GM11168 (cell line): ENCODE data around the gene MLLT11.

Source experiments
- in situ Hi-C: fragments of 300-500 bp; cut with MboI; formaldehyde crosslinking; loops from one replicate; pipeline ENCODE4 v1.12.0; 2022; ENCODE audit warnings: low sequenced_read_pairs; ENCODE audit not compliant: unreplicated experiment

The MLLT11 gene, protein sequence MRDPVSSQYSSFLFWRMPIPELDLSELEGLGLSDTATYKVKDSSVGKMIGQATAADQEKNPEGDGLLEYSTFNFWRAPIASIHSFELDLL

DNA sequence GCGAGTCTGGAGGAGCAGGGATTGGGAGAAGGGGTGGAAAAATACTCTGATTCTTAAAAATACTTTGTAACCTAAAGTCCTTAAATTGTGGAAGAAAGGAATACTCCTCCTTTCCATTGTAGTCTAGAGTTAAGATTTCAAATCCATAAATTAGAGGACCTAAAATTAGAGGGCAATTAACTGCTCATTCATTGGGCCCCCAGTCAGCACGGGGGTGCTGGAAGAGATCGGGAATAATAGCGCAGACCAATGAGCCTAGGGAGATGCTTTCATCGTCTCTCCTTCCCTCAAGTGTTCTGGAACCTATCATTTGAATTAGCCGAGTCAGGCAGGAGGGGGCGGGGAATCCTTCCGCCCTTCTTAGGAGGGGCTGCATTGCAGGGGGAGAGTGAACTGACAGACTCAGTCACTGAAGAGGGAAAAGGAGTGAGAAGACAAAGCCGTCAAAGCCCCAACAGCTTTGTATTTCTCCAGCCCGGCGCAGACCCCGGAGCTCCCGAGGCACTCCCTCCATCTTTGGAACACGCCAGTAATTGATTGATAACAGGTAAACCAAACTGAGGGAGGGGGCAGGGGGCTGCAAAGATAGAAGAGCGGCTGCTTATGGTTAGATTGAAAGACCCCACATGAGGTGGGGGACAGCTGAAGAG lies at the start of gene MLLT11:
TSS of gene MLLT11 (plus strand) at position 391 of the 650 bp plus-strand sequence. CDS start 6,828 bp downstream, outside the sequence.
- in situ Hi-C loops, result no loop called here

DNA sequence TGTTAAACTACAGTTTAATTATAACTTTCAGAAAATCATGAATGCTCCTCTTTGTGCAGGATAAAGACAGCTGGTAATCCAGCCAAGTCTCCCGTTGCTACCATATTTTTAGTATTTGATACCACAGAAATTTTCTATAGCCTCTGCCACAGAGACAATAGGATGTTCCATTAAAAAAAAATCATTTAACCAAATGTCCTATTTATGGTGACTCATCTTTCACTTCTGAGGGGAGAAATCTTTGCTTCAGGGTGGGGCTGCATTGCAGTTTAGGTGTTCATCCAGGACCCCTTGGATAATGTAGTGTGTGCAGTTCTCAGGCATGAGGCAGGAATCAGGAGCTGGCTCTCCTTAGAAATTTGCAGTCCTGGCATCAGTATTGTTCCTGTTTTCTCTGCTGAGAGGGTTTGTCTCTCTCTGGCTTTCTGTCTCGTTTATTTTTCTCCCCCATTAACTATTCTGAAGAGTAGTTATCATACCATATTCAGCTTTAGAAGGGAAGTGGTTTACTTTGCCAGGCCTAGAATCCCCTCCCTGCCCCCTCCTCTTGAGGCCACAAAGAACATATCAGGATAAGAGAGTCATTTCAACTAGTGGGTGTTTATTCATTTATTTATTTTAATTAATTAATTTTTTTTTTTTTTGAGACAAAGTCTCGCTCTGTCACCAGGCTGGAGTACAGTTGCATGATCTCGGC lies 48.9 kb upstream of the MLLT11 start:
- in situ Hi-C loops, result no loop called here

DNA sequence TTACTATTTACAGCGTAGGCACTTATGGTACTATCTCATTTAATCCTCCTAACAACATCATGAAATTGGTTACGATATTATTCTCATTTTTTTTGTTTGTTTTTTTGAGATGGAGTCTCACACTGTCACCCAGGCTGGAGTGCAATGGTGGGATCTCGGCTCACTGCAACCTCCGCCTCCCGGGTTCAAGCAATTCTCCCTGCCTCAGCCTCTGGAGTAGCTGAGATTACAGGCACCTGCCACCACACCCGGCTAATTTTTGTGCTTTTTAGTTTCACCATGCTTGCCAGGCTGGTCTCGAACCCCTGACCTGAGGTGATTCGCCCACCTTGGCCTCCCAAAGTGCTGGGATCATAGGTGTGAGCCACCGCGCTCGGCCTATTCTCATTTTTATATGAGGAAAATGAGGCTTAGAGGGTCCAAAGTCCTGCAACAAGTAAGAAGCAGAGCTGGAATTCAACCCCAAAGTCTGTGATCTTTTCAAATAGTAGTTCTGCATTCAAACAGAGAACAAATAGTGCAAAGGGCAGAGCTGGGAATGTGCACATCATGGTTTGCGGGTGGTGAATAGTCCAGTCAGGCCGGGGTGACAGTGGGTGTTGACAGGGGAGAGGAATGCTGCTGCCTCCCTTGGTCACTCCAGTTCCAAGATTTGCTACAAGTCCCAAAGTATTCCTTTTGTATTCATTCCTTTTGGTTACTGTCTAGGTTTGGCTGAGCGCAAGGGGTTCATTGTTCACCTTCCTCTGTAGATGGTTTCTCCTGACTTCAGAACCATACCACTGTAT lies 47.3 kb upstream of the MLLT11 start:
- in situ Hi-C loops, result no loop called here

DNA sequence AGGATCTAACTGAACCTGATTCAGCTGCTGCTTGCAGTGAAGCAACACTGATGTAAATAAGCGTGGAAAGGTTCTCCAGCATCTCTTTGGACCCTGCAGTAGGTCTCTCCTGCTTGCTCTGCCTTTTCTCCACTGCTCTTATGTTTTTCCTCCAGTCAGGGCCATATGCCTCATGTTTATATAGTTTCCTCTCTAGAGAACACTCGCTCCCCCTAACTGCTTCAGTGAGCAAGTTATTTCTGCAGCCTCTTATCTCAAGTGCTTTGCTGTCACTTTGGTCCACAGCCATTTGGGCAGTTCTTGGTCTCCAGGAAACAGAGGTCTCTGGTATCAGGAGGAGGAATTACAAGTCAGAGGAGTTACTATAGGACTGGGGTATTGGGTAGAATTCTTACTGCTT lies 46.7 kb upstream of the MLLT11 start:
- in situ Hi-C loops, result no loop called here

DNA sequence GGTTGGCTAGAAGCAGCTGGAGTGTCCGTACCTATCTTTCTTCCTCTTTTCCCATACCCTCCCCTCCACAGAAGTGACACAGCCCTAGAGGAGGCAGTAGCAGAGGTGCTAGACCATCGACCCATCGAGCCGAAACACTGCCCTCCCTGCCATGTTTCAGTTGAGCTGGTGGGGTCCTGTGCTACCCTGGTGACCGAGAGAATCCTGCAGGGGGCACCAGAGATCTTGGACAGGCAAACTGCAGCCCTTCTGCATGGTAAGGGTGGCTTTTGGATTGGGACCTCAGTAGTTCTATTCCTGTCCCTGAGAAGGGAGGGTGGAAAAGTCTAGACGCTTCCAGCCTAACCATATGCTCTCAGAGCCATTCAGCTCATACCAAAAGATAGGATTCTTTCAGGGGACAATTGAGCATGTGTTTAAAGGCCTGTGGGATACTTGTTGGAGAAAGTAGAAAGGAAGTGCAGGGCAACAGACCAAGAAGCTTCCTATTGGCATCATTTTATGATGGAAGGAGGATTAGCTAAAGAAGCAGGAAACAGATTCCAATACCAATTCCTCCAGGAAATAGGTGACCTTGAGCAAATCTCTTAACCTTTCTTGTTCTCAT lies 35.6 kb upstream of the MLLT11 start:
- in situ Hi-C loops, result no loop called here

- in situ Hi-C loops, result no loop called here
These were observed 33.7 kb upstream of the MLLT11 start for GRCh38 chr1:151026460-151026859.

DNA sequence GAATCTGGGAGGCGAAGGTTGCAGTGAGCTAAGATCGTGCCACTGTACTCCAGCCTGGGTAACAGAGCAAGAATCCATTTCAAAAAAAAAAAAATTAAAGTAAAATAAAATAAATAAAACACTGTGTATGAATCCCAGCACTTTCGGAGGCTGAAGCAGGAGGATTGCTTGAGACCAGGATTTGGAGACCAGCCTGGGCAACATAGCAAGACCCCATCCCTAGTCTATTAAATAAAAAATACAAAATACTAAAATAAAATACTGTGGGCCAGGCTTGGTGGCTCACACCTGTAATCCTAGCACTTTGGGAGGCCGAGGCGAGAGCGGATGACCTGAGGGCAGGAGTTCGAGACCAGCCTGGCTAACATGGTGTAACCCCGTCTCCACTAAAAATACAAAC lies 28.0 kb upstream of the MLLT11 start:
- in situ Hi-C loops, result no loop called here

DNA sequence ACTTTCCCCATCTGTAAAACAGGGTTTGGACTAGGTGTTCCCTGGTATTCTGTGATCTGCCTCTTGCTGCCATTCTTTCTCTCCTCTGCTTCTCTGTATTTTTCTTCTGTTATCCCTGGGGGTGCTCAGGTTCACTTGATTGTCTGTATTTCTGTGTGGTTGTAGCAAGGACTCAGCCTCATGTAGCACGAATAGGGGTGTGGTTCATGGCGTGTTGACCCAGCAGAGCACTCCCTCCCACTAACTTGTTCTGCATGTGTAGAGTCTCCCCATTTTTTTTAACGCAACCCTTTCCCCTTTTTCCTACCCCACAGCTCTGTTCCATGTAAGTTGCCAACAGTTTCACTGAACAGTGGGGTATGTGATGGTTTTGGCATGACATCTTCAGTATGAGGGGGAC lies 25.0 kb upstream of the MLLT11 start:
- in situ Hi-C loops, result no loop called here

DNA sequence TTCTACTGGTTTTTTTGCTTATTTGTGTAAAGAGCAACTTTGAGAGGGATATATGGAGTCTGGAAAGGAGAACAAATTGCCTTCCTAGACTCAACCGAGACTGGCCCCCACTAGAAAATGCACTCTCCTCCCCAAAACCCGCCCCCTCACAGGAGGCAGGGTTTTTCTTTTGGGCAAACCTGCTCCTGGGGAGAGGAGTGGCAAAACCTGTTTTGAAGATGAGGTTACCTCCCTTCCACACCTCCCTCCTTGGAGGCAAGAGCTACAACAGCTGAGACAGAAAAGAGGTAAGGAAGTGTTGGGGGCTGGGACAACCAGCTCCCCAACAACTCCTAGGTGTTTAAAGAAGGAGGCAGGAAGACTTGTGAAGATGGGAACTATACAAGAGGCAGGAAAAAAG lies 23.8 kb upstream of the MLLT11 start, which contains the start of gene BNIPL:
TSS of gene BNIPL (plus strand) at position 231 of the 400 bp plus-strand sequence. CDS start at position 371, 140 bp downstream.
- in situ Hi-C loops, result no loop called here

DNA sequence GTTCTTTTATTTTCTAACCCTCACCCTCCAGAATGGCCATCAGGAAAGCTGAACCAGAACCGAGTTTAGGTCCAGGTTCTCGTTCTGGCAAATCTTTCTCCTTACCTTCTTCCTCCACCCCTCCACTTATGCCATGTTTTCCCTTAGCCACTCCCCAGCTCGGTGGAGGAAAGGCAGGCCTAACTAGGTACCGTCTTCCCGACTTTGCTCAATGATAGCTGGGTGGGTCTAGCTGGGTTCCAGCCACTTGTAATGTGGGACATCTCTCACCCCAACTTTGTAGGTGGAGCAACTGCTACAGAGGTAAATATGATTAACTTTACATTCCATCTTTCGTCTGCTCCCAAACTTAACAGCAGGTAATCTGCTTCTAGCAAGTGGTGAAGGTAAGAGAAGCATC lies 23.2 kb upstream of the MLLT11 start:
- in situ Hi-C loops, result no loop called here

DNA sequence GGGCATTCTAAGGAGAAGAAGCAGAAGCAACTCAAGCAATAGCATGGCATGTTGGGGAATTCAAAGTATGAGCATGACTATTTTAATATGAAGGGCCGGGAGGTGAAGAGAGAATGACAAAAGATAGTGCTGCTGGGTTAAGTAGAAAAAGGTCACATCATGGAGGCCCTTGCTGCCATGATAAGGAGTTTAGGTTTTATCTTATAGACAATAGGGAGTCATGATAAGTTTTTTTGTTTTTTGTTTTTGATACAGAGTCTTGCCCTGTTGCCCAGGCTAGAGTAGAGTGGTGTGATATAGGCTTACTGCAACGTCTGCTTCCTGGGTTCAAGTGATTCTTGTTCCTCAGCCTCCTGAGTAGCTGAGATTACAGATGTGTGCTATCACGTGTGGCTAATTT lies 20.7 kb upstream of the MLLT11 start:
- in situ Hi-C loops, result no loop called here

DNA sequence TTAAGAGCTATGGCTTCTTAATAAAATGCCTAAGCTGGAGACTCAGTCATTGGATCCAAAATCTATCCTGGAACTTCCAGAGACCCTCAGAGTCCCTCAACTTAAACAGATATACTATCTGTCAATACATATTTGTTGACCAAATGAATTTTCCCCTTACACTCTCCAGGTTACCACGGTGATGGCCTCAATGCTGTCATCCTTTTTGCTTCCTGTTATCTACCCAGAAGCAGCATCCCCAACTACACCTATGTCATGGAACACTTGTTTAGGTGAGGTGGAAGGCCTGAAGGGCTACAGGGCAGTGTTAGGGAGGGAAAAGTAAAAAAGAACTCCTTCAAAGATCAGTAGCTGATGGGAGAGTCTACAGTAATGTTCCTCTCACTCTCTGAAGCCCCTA lies 17.0 kb upstream of the MLLT11 start:
- in situ Hi-C loops, result no loop called here

DNA sequence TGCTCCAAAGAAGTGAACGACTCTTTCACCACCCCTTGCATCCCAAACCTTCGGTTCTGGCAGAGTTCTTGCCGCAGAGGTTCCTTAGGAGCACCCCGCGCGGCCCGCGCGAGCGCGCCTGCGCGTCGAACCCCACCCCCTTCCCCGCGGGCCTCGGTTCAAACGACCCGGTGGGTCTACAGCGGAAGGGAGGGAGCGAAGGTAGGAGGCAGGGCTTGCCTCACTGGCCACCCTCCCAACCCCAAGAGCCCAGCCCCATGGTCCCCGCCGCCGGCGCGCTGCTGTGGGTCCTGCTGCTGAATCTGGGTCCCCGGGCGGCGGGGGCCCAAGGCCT lies 12.6 kb upstream of the MLLT11 start, which contains the start of gene C1orf56:
TSS of gene C1orf56 (plus strand) at position 161 of the 334 bp plus-strand sequence. CDS start at position 258, 97 bp downstream.
- in situ Hi-C loops, result no loop called here

GRCh38 chr1:151047925-151048644 lies 12.1 kb upstream of the MLLT11 start:
- in situ Hi-C loops, result no loop called here

- in situ Hi-C loops, result no loop called here
These were observed 11.6 kb upstream of the MLLT11 start for GRCh38 chr1:151048645-151049032.

- in situ Hi-C loops, result no loop called here
These were observed 10.7 kb upstream of the MLLT11 start for GRCh38 chr1:151049458-151049857.

DNA sequence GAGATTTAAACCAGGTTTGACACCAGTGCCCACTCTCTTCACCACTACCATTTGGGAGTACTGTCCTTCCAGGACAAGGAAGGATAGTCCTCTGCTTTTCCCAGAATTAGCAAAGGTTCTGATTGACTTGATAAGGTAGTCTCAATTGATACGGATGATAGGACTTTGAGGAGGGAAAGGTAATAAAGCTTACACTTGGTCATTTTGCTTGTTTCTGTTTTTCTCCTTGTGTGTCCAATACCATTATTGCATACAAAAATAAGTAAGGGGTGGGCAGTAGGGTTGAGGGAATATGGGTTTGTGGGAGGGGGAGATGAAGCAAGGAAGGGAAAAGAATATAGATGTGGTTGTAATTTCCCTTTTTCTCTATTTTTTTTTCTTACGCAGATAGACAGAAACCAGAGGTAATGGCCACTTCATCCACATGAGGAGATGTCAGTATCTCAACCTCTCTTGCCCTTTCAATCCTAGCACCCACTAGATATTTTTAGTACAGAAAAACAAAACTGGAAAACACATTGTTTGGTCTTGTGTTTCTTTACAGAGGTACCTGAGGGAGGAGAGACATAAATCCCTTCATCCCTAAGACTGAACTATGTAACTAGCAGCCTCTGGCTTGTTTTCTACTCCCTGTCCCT lies 10.0 kb upstream of the MLLT11 start:
- in situ Hi-C loops, result no loop called here

DNA sequence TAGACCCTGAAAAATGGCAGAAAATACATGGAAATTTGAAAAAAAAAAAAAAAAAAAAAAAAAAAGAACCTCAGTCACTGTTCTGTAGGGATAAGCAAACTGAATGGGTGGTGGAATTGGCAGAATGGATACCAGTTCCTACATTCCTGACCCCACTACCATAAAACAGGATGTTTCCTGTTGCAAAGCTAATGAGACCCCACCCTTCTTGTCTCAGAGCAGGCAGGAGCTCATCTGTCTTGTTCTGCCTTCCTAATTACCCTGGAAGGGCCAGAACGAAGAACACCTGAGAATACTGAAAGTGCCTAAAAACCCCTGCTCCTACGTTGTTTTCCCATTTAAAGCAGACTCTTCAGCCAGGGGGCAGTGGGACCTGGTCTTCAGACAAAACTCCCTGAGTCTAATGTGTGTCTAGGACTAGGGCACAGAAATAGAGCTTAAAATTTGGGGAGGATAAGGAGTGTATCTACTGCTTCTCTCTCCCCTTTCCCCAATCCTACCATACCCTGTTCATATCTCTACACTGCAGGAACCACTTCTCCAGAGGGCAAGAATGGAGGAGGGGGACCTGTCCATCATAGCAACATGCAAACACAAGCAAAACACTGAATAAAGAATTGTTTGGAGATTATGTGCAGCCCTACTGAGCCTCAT lies 8.7 kb upstream of the MLLT11 start:
- in situ Hi-C loops, result no loop called here

GRCh38 chr1:151054971-151055547 lies 5.1 kb upstream of the MLLT11 start:
- in situ Hi-C loops, result no loop called here
